Measurements from ENCODE around the gene STRAP. TPM values are rescaled to one million over a fixed set of nuclear protein-coding genes. Genes with fewer than 3 reads are reported as not detected.

STRAP gene
- total and polyA plus RNA-seq, 2 of the 13 experiments (the other 11 are each of a cell fraction or from before 2014, with no cell fraction given) = 66.9 to 118 TPM

GRCh38 chr12:15931590-15932053, 49.4 kb downstream of the STRAP start (continued):
- no peak for TF ChIP-seq ZHX2 (IDR thresholded peaks at IDR 0.05; ENCODE audit: low read depth)
- TF ChIP-seq ZHX2 (CRISPR knock-in tag; IDR thresholded peaks at IDR 0.05; ENCODE audit: borderline replicate concordance) = no peak
- TF ChIP-seq MLX (CRISPR knock-in tag; IDR thresholded peaks at IDR 0.05) = peak; percentile 70; the same call in 1 of the 2 replicates
- TF ChIP-seq ZNF138 (CRISPR knock-in tag; IDR thresholded peaks at IDR 0.05; ENCODE audit: low read depth) = no peak
- TF ChIP-seq NR2C2 (CRISPR knock-in tag; IDR thresholded peaks at IDR 0.05; ENCODE audit: borderline replicate concordance) = peak; percentile 92
- no peak for TF ChIP-seq CHD4 (IDR thresholded peaks at IDR 0.05; ENCODE audit: borderline replicate concordance, low read length)
- no peak for TF ChIP-seq ZFAT (CRISPR knock-in tag; conservative IDR thresholded peaks at IDR 0.05)
- TF ChIP-seq HIC2 (CRISPR knock-in tag; IDR thresholded peaks at IDR 0.05; ENCODE audit: low read depth) = no peak
- TF ChIP-seq FIP1L1 (IDR thresholded peaks at IDR 0.05; ENCODE audit: borderline replicate concordance, insufficient read depth, low read depth, low read length) = no peak
- TF ChIP-seq THRA (CRISPR knock-in tag; IDR thresholded peaks at IDR 0.05; ENCODE audit: borderline replicate concordance) = no peak
- no peak for TF ChIP-seq NRL (CRISPR knock-in tag; IDR thresholded peaks at IDR 0.05; ENCODE audit: borderline replicate concordance)
- TF ChIP-seq ZNF343 (CRISPR knock-in tag; IDR thresholded peaks at IDR 0.05) = no peak
- TF ChIP-seq BRD4 (CRISPR knock-in tag; IDR thresholded peaks at IDR 0.05) = no peak
- TF ChIP-seq RXRA (CRISPR knock-in tag; IDR thresholded peaks at IDR 0.05) = no peak
- no peak for TF ChIP-seq FOXJ3 (CRISPR knock-in tag; IDR thresholded peaks at IDR 0.05; ENCODE audit: borderline replicate concordance)
- no peak for TF ChIP-seq JDP2 (CRISPR knock-in tag; IDR thresholded peaks at IDR 0.05; ENCODE audit: borderline replicate concordance)
- TF ChIP-seq CREM (IDR thresholded peaks at IDR 0.05) = no peak
- no peak for TF ChIP-seq CREM (CRISPR knock-in tag; IDR thresholded peaks at IDR 0.05)
- no peak for TF ChIP-seq KMT2B (CRISPR knock-in tag; IDR thresholded peaks at IDR 0.05)

All from HepG2 (cell line).